Aorta (tissue), 5 donors: Measurements from ENCODE around the gene TMEM94. TPM values are rescaled to one million over a fixed set of nuclear protein-coding genes. Genes with fewer than 3 reads are reported as not detected.
A peak's percentile ranks its signal among the peaks of the same experiment; 100 is the strongest.

Source experiments
- ATAC-seq: fragments of 200-7000 bp; cut with Tn5 transposase; one replicate; pipeline ENCODE4 v1.9.1; 2022; ENCODE audit warnings: moderate library complexity; ENCODE audit not compliant: low FRiP score
- DNase-seq, 2 donors: peaks; one replicate each; pipeline ENCODE4 v3.0.0-alpha.2; 2020
- H3K27ac ChIP-seq, 2 donors: one replicate each; pipeline ENCODE4 v1.5.1; 2013; ENCODE audit warnings: low read length in 2 of 2, mild to moderate bottlenecking in 2 of 2, moderate library complexity in 2 of 2, control low read depth in 1 of 2, inconsistent platforms in 1 of 2, low read depth in 1 of 2
- H3K27me3 ChIP-seq, 2 donors: one replicate each; pipeline ENCODE4 v1.6.1; 2013; ENCODE audit warnings: control low read depth in 1 of 2, low read length in 1 of 2, mild to moderate bottlenecking in 1 of 2, moderate library complexity in 1 of 2; ENCODE audit not compliant: insufficient read depth in 2 of 2, control insufficient read depth in 1 of 2
- H3K36me3 ChIP-seq, 2 donors: one replicate each; pipeline ENCODE4 v1.6.1; 2013; ENCODE audit warnings: control low read depth in 1 of 2, low read length in 1 of 2, mild to moderate bottlenecking in 1 of 2; ENCODE audit not compliant: insufficient read depth in 2 of 2, control insufficient read depth in 1 of 2
- H3K4me1 ChIP-seq, 2 donors: one replicate each; pipeline ENCODE4 v1.6.1; 2013; ENCODE audit warnings: low read length in 2 of 2, control low read depth in 1 of 2, mild to moderate bottlenecking in 1 of 2, moderate library complexity in 1 of 2; ENCODE audit not compliant: insufficient read depth in 2 of 2, control insufficient read depth in 1 of 2
- H3K4me3 ChIP-seq, 2 donors: one replicate each; pipeline ENCODE4 v1.5.1; 2013; ENCODE audit warnings: low read length in 2 of 2, control low read depth in 1 of 2, mild to moderate bottlenecking in 1 of 2
- H3K9me3 ChIP-seq: one replicate; pipeline ENCODE4 v1.6.1; 2013; ENCODE audit warnings: mild to moderate bottlenecking, low read length; ENCODE audit not compliant: control insufficient read depth
- WGBS, 2 donors: extraction: QIAGEN DNeasy Blood & Tissue Kit; methylation state at CpG; one replicate each; pipeline ENCODE4 v1.1.7; 2013; 5-methylcytosine and 5-hydroxymethylcytosine counted together
- intact Hi-C, 2 donors: fragments of 100-400 bp; cut with DNase I; formaldehyde crosslinking; loops; one replicate each; pipeline versions ENCODE4 v1.14.2 to v1.15.0; 2022
- polyA plus RNA-seq, 2 donors: library from polyadenylated mRNA; stranded (reverse); fragments of 200-250 nt; gene quantifications; one replicate each; pipeline ENCODE4 v1.2.3, GENCODE V29; 2013
- total RNA-seq, 2 donors: library from RNA; stranded (reverse); fragmentation: NEBNext Ultra II Directional; extraction: Animal tissue kit (Norgen Biotek cat#: 25700); gene quantifications; one replicate each; pipeline ENCODE4 v1.2.1, GENCODE V29; 2021
- donor health status: healthy with polysubstance abuse.
- donor health status: Bipolar disorder and iron deficiency.
- donor health status: DM: no; HTN: no; CAD: no.
- donor health status: DM: no; HTN: no; CAD: no.
- donor health status: DM: yes; HTN: yes; CAD: no.

TMEM94 gene
- total and polyA plus RNA-seq, 4 donors = 19.5 to 74.8 (median 53.1) TPM

DNA sequence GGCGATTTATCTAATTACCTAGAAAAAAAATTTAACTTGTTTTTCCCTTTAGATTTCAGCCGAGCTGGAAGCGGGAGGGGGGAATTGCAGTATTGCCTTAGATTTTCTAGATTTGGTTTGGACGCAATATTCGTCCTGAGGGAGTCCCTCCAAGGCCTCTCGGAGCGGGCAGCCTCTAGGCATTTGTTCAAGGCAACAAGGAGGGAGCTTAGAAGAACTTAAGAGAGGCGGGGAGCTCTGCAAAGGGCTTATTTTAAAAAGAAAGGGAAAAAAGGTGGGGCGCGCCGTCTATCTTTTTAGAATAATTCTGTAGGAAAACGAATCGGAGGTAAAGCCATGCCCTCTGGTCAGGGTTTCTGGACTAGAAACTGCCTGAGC, 407 bp upstream of the TMEM94 start:
- ATAC-seq (peak; percentile 55), DNase-seq (no peak)
- H3K4me1 ChIP-seq = peaks cover 0 to 3% of the 10 kb centered on the region in 2 donors
- no peaks in the 10 kb centered on the region for H3K9me3 ChIP-seq
- WGBS, 2 donors = 1% methylated on average over 13 of the region's 13 CpGs
- no peaks in the 10 kb centered on the region for H3K27me3 ChIP-seq
- intact Hi-C loops = no loop called here
- peak overlapping the region; percentile 31 to 60 for H3K27ac ChIP-seq
- no peaks in the 10 kb centered on the region for H3K36me3 ChIP-seq
- H3K4me3 ChIP-seq = peak overlapping the region; percentile 28 to 67

DNA sequence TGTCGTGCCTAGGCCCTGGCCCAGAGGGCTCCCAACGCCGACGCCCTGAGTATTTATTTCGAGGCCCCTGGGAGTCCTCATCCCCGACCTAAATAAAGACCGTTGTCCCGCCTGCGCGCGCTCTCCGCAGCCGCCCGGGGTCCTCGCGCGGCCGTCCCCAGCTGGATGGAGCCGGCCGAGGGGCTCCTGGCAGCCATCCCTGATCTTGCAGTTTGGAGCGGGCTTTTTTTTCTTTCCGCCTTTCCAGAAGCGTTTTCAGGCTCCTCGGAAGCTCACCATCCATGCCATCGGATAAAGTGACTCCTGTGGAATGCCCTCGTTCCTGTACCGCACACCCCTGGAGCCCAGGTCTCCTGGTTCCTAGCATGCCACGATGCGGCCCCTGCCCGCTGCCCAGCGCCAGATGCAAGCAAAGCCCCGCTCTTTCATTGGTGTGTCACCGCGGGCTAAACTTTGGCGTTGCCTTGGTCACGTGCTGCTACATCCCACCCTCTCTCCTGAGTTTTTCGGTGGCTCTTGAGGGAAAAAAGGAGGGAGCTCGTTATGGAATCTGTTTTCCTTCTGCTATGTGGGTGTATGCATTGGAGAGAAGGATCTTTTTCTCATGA, 716 bp downstream of the TMEM94 start:
- no peaks in the 10 kb centered on the region for H3K27me3 ChIP-seq
- intact Hi-C loops = no loop called here
- H3K4me3 ChIP-seq = peak overlapping the region; percentile 85 to 92
- H3K4me1 ChIP-seq = peaks cover 0 to 3% of the 10 kb centered on the region in 2 donors
- no peaks in the 10 kb centered on the region for H3K9me3 ChIP-seq
- 1% methylated on average over 38 of the region's 38 CpGs for WGBS, 2 donors
- peak overlapping the region; percentile 29 to 31 for H3K27ac ChIP-seq
- H3K36me3 ChIP-seq = no peaks in the 10 kb centered on the region
- peak; percentile 66 for ATAC-seq
- peak; percentile 68 to 87 for DNase-seq

GRCh38 chr17:75459246-75459589, 2.8 kb downstream of the TMEM94 start:
- Histone ChIP-seq H3K4me1 (peaks cover 0 to 3% of the 10 kb centered on the region in 2 donors), H3K9me3 (no peaks in the 10 kb centered on the region), H3K36me3 (no peaks in the 10 kb centered on the region), H3K4me3 (no peak overlapping the region), H3K27ac (peak overlapping the region; percentile 2 to 6), H3K27me3 (no peaks in the 10 kb centered on the region)
- 5 to 13% methylated on average over 1 of the region's 1 CpG for WGBS, 2 donors
- DNase-seq = no peak
- intact Hi-C loops = no loop called here
- no peak for ATAC-seq

GRCh38 chr17:75459590-75460267, 3.3 kb downstream of the TMEM94 start:
- Histone ChIP-seq H3K9me3 (no peaks in the 10 kb centered on the region), H3K27me3 (no peaks in the 10 kb centered on the region), H3K27ac (no peak overlapping the region), H3K4me3 (no peak overlapping the region), H3K36me3 (no peaks in the 10 kb centered on the region), H3K4me1 (peaks cover 0 to 3% of the 10 kb centered on the region in 2 donors)
- no peak for DNase-seq
- intact Hi-C loops = no loop called here
- 61 to 69% methylated on average over 9 of the region's 9 CpGs for WGBS, 2 donors
- ATAC-seq = no peak

DNA sequence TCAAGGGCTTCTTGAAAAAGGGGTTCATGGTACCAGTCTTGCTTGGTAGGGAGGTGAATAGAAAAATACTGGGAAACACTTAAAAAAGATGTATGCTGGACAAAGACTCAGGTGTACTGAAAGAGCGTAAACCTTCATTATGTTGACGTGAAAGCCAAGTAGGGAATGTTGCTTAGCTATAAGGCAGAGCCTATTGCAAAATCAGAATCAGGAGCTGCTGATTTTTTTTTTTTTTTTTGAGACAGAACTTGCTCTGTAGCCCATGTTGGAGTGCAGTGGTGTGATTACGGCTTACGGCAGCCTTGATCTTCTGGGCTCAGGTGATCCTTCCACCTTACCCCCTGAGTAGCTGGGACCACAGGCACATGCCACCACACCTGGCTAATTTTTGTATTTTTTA, 3.9 kb downstream of the TMEM94 start:
- no peak overlapping the region for H3K4me3 ChIP-seq
- no peaks in the 10 kb centered on the region for H3K9me3 ChIP-seq
- peaks cover 0 to 3% of the 10 kb centered on the region in 2 donors for H3K4me1 ChIP-seq
- no peak overlapping the region for H3K27ac ChIP-seq
- DNase-seq (no peak), ATAC-seq (no peak)
- H3K27me3 ChIP-seq = no peaks in the 10 kb centered on the region
- intact Hi-C loops = no loop called here
- WGBS, 2 donors = 95% methylated on average over 4 of the region's 4 CpGs
- no peaks in the 10 kb centered on the region for H3K36me3 ChIP-seq

- intact Hi-C loops = no loop called here
- H3K4me1 ChIP-seq = peaks cover 0 to 3% of the 10 kb centered on the region in 2 donors
- H3K27ac ChIP-seq = no peak overlapping the region
- H3K4me3 ChIP-seq = no peak overlapping the region
- 85 to 86% methylated on average over 2 of the region's 2 CpGs for WGBS, 2 donors
- ATAC-seq = no peak
- no peak for DNase-seq
- no peaks in the 10 kb centered on the region for H3K36me3 ChIP-seq
- no peaks in the 10 kb centered on the region for H3K27me3 ChIP-seq
- H3K9me3 ChIP-seq = no peaks in the 10 kb centered on the region
These were observed 7.2 kb downstream of the TMEM94 start for GRCh38 chr17:75463603-75464002.

DNA sequence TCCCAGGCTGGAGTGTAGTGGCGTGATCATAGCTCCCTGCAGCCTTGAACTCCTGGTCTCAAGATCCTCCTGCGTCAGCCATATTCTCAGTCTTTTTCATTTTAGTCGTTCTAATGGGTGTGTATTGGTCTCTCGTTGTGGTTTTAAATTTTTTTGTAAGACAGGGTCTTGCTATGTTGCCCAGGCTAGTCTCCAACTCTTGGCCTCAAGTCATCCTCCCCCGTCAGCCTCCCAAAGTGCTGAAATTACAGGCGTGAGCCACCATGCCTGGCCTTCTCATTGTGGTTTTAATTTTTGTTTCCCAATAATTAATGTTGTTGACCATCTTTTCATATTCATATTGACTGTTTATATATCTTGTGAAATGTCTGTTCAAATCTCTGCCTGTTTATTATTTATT, 8.6 kb downstream of the TMEM94 start:
- Histone ChIP-seq H3K36me3 (no peaks in the 10 kb centered on the region), H3K4me3 (no peak overlapping the region), H3K9me3 (no peaks in the 10 kb centered on the region), H3K27ac (no peak overlapping the region), H3K4me1 (no peaks in the 10 kb centered on the region), H3K27me3 (no peaks in the 10 kb centered on the region)
- intact Hi-C loops = no loop called here
- WGBS, 2 donors = 95 to 96% methylated on average over 6 of the region's 6 CpGs
- DNase-seq (no peak), ATAC-seq (no peak)

GRCh38 chr17:75468291-75468754, 11.9 kb downstream of the TMEM94 start:
- Histone ChIP-seq H3K27ac (peak overlapping the region; percentile 10 to 12), H3K9me3 (no peaks in the 10 kb centered on the region), H3K4me3 (no peak overlapping the region), H3K36me3 (no peaks in the 10 kb centered on the region), H3K4me1 (no peaks in the 10 kb centered on the region), H3K27me3 (no peaks in the 10 kb centered on the region)
- DNase-seq = peak in 1 of 2 donors; percentile 57
- intact Hi-C loops = no loop called here
- ATAC-seq = peak; percentile 79
- WGBS, 2 donors = 15 to 16% methylated on average over 8 of the region's 8 CpGs

DNA sequence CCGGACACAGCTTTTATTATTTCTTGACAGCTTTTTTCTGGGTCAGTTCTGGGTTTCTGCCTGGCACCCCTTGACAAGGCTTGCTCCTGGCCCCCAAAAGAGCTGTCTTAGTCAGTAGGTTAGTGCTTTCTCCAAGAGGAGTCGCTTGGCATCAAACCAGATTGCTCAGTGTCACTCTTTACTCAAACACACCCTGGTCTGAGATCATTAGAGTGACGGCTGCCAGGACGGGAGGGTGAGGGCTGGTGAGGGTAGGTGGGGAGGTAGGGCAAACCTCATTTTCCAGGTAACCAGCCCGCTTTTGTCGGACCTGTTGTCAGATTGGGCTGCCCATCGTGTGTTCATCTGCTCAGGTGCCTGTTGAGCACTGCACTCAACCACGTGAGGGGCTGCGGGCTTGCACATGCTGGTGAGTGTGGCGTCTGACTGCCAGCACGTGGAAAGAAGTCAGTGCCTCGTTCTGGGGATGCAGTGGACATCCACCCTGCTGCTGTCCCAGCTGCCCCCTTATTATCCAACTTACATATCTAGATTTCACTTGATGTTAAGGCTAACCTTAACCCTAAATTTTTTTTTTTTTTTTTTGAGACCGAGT, 12.4 kb downstream of the TMEM94 start:
- DNase-seq (peak in 1 of 2 donors; percentile 38), ATAC-seq (peak; percentile 13)
- Histone ChIP-seq H3K4me1 (no peaks in the 10 kb centered on the region), H3K9me3 (no peaks in the 10 kb centered on the region), H3K36me3 (no peaks in the 10 kb centered on the region), H3K4me3 (no peak overlapping the region), H3K27me3 (no peaks in the 10 kb centered on the region), H3K27ac (peak overlapping the region in 1 of 2 donors; percentile 25)
- 58 to 60% methylated on average over 13 of the region's 13 CpGs for WGBS, 2 donors
- intact Hi-C loops = no loop called here
